Activated naive CD4-positive, alpha-beta T cell treated with Interleukin-2 at 50 U/mL for 16 hours (primary cell): ENCODE data around the gene CDC42EP5.

Source experiments
- DNase-seq: peaks from one replicate; pipeline ENCODE4 v3.0.0-alpha.2; 2020

The CDC42EP5 gene

DNA sequence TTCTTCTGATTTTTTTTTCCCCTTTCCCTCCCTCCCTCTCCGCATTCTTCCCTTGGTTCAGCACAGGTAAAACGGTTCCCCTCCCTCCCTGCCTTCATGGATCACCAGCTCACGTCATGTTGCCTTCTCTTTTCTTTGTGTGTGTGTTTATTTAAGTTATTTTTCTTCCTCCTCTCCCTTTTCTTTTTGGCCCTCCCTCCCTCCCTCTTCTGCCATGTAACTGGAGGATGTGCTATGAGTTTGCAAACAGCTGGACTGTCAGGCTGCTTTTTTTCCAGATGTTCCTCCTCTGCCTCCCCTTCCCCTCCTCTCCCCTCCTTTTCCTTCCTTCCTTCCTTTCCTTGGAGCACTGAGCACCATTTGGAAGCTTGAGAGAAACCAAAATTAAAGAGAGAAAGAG, 11.5 kb downstream of the CDC42EP5 start:
- DNase-seq: no peak

- DNase-seq: no peak
Observed at GRCh38 chr19:54461210-54461609, 11.9 kb downstream of the CDC42EP5 start.

GRCh38 chr19:54460230-54461005, 12.7 kb downstream of the CDC42EP5 start:
- DNase-seq: no peak

- no peak for DNase-seq
Observed at GRCh38 chr19:54459282-54460229, 13.5 kb downstream of the CDC42EP5 start.

GRCh38 chr19:54458648-54459281, 14.3 kb downstream of the CDC42EP5 start:
- DNase-seq: no peak

- no peak for DNase-seq
Observed at GRCh38 chr19:54457773-54458647, 15.1 kb downstream of the CDC42EP5 start.

GRCh38 chr19:54456423-54457373, 16.4 kb downstream of the CDC42EP5 start:
- no peak for DNase-seq

DNA sequence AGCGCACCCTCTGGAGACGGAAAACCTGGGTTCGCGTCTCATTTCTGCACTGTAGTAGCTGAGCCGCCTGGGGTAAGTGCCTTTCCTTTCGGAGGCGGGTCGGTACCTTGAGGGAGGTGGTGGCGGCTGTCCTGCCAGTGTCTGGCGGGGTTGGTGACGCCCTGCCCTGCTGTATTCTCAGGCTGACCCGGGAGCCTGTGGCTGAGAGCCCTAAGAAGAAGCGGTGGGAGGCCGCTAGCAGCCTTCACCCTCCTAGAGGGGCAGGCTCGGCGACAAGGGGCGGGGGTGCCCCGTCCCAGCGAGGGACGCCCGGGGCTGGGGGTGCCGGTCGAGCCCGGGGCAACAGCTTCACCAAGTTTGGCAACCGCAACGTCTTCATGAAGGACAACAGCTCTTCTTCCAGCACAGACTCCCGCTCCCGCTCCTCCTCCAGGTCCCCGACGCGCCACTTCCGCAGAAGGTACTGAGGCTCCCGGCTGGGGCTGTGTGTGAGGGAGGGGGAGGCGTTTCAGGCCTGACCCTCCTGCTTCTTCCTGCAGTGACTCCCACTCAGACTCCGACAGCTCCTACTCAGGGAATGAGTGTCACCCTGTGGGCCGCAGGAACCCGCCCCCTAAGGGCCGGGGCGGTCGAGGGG, 17.2 kb downstream of the CDC42EP5 start:
- DNase-seq: no peak

DNA sequence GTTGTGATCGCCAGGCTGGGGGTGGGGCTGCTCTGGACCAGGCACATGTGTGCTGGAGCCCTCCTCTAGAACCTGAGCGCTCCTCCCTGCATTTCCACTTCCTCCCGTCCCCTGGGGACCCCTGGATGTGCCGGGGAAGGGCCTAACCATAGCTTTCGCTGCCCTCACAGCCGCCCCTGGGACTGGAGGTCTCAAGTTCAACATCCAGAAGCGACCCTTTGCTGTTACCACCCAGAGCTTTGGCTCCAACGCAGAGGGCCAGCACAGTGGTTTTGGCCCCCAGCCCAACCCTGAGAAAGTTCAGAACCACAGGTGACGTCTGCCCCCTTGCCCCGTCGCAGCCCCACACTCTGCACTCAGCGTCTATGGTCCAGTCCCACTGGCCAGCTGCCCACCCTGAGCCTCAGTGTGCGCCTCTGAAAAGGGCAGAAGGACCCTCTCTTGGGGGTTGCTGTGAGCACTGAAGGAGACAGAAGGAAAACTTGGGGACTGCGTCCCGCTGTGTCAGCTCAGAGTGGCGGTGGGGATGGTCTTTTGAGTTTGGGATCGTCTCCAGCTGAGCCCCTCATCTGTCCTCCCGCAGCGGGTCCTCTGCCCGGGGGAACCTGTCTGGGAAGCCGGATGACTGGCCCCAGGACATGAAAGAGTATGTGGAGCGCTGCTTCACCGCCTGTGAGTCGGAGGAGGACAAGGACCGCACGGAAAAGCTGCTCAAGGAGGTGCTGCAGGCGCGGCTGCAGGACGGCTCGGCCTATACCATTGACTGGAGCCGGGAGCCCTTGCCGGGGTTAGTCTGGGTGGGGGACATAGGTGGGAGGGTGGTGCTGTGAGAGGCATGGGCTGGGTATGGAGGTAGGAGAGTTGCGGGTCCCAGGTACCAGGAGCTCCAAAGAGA, 18.1 kb downstream of the CDC42EP5 start:
- no peak for DNase-seq

DNA sequence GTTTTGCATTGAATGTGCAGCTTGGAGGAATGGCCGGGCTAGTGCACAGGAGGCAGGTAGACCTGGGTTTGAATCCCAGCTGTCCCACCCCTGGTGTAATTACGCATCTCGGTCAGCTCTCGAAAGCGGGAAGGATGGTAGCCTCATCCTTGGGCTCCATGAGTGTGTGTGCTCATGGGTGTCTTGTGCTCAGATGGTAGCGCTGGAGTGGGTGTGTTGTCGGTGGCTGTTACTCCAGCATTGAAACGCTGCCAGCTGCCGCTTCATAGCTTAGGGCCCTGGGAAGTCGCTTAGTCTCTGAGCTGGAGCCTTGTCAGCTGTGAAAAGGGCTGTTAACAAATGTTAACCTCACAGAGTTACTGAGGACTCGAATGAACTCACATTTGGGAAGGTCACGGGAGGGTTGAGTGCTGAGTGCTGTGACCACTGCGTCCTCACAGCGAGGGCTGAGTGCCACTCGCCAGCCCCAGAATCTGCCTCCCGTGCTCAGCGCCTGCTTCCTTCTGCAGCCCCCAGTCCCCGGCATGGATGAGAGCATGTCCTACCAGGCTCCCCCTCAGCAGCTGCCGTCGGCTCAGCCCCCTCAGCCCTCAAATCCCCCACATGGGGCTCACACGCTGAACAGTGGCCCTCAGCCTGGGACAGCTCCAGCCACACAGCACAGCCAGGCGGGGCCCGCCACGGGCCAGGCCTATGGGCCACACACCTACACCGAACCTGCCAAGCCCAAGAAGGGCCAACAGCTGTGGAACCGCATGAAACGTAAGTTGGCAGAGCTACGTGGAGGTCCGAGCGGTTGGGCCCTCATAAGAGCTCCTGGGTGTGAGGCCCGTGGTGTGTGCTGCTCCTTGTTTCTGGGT, 18.9 kb downstream of the CDC42EP5 start:
- no peak for DNase-seq

- DNase-seq: no peak
Observed at GRCh38 chr19:54452626-54453025, 20.5 kb downstream of the CDC42EP5 start.

DNA sequence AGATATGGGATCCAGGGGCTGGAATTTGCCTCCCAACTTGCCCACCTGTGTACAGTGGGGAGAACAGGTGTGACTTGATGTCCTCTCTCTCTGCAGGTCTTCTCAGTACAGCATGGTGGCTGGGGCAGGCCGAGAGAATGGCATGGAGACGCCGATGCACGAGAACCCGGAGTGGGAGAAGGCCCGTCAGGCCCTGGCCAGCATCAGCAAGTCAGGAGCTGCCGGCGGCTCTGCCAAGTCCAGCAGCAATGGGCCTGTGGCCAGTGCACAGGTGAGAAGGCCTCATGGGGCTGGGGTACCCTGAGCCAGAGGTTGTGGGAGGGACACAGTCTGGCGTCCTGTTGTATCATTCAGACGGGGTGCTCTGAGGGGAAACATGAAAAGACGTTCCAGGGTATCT, 21.1 kb downstream of the CDC42EP5 start:
- no peak for DNase-seq

GRCh38 chr19:54451331-54451871, 21.7 kb downstream of the CDC42EP5 start:
- no peak for DNase-seq

- DNase-seq: no peak
Observed at GRCh38 chr19:54449701-54450069, 23.4 kb downstream of the CDC42EP5 start.

GRCh38 chr19:54448774-54449700, 24.1 kb downstream of the CDC42EP5 start, which contains the start of gene LENG8:
Gene LENG8, plus strand, starts transcription at chr19:54449199. Its CDS starts 2,146 bp downstream, at chr19:54451345.
- DNase-seq: peak; percentile 96

DNA sequence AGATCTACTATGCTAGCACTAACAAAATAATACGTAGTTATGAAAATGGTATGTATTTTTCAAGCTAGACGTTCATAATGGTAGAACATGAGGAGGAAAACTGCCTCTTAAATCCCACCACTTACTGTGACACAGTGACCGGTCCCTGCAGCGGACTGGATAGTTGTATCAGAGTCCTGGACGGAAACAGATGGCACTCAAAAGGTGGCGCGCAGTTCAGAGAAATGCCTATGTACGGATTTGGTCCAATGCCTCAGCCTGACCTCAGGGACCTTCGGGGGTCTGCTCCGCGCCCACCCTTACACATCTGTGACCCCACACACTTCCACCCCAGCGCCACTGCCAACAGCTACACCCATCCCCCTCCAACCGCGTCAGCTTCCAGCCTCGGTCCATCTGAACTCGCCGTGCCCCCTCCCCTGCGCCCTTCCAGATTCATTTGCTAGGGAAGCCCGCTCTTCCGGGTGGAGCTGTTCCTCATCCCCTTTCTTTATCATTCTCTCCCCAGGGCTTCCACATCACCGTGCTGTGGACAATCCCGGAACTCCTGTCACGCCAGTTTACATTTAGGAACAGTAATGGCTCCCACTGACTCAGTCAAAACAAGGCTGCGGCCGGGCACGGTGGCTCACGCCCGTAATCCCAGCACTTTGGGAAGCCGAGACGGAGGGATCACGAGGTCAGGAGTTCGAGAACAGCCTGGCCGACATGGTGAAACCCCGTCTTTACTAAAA, 24.9 kb downstream of the CDC42EP5 start:
- DNase-seq: peak; percentile 44
